GM23338 (cell line): Measurements from ENCODE around the gene TTLL5. TPM values are rescaled to one million over a fixed set of nuclear protein-coding genes. Genes with fewer than 3 reads are reported as not detected.

Source experiments
- ATAC-seq: fragments of 200-7000 bp; cut with Tn5 transposase; 3 replicates; pipeline ENCODE4 v1.9.1; 2020
- DNase-seq: peaks from one replicate; pipeline ENCODE4 v3.0.0-alpha.2; 2015; ENCODE audit warnings: low spot score
- H2AFZ ChIP-seq: fragments of 200-600 bp; sonication (generic); 2 replicates; pipeline ENCODE4 v1.8.0; 2016; ENCODE audit warnings: antibody characterized with exemption, mild to moderate bottlenecking, moderate library complexity
- H3F3A ChIP-seq: fragments of 200-600 bp; sonication (generic); replicated peaks from 2 replicates; pipeline ENCODE4 v1.8.0; 2017; ENCODE audit warnings: antibody characterized with exemption, mixed run types, low read depth
- H3K27ac ChIP-seq: fragments of 200-600 bp; sonication (generic); 2 replicates; pipeline ENCODE4 v1.6.1; 2016; ENCODE audit warnings: low read depth
- H3K27me3 ChIP-seq: fragments of 200-600 bp; sonication (generic); 2 replicates; pipeline ENCODE4 v1.8.0; 2016; ENCODE audit warnings: mild to moderate bottlenecking, mixed run types, moderate library complexity; ENCODE audit not compliant: insufficient read depth
- H3K36me3 ChIP-seq: fragments of 200-600 bp; sonication (generic); 2 replicates; pipeline ENCODE4 v1.8.0; 2016; ENCODE audit warnings: mild to moderate bottlenecking; ENCODE audit not compliant: insufficient read depth
- H3K4me1 ChIP-seq: fragments of 200-600 bp; sonication (generic); 2 replicates; pipeline ENCODE4 v1.8.0; 2016; ENCODE audit warnings: mild to moderate bottlenecking, moderate library complexity; ENCODE audit not compliant: insufficient read depth
- H3K4me2 ChIP-seq: fragments of 200-600 bp; sonication (generic); 2 replicates; pipeline ENCODE4 v1.7.1; 2017; ENCODE audit warnings: mixed run types
- H3K4me3 ChIP-seq: fragments of 200-600 bp; sonication (generic); 2 replicates; pipeline ENCODE4 v1.6.1; 2016; ENCODE audit warnings: mixed run types
- H3K79me2 ChIP-seq: fragments of 200-600 bp; sonication (generic); replicated peaks from 2 replicates; pipeline ENCODE4 v1.8.0; 2017; ENCODE audit warnings: mild to moderate bottlenecking; ENCODE audit not compliant: insufficient read depth
- H3K9me2 ChIP-seq: fragments of 200-600 bp; sonication (generic); 2 replicates; pipeline ENCODE4 v1.8.0; 2017; ENCODE audit not compliant: insufficient read depth
- H4K20me1 ChIP-seq: fragments of 200-600 bp; sonication (generic); replicated peaks from 2 replicates; pipeline ENCODE4 v1.8.0; 2017; ENCODE audit warnings: mild to moderate bottlenecking; ENCODE audit not compliant: insufficient read depth
- H3K27ac Mint-ChIP-seq: 2 replicates; pipeline ENCODE4 v1.8.0; 2020; ENCODE audit warnings: inconsistent platforms, mild to moderate bottlenecking, moderate library complexity, mixed read lengths
- H3K27me3 Mint-ChIP-seq: 3 replicates; pipeline ENCODE4 v1.8.0; 2022; ENCODE audit warnings: low read depth, mild to moderate bottlenecking, moderate library complexity, mixed read lengths, inconsistent platforms; ENCODE audit not compliant: insufficient read depth, poor library complexity
- H3K36me3 Mint-ChIP-seq: 3 replicates; pipeline ENCODE4 v1.8.0; 2021; ENCODE audit warnings: low read depth, mild to moderate bottlenecking, inconsistent platforms, moderate library complexity, mixed read lengths
- H3K4me1 Mint-ChIP-seq: 3 replicates; pipeline ENCODE4 v1.8.0; 2020; ENCODE audit warnings: mild to moderate bottlenecking, inconsistent platforms, mixed read lengths
- H3K4me3 Mint-ChIP-seq: 3 replicates; pipeline ENCODE4 v1.8.0; 2021; ENCODE audit warnings: moderate library complexity, mild to moderate bottlenecking, inconsistent platforms, mixed read lengths
- H3K9me3 Mint-ChIP-seq: 3 replicates; pipeline ENCODE4 v1.8.0; 2020; ENCODE audit warnings: moderate library complexity, mild to moderate bottlenecking, inconsistent platforms, mixed read lengths
- CREB1 ChIP-seq: fragments of 250-450 bp; sonication (Bioruptor Pico); IDR thresholded peaks from 2 replicates; pipeline ENCODE4 v1.5.0; 2020; ENCODE audit warnings: low read depth, mild to moderate bottlenecking, moderate library complexity
- EZH2 ChIP-seq: fragments of 200-600 bp; sonication (generic); IDR thresholded peaks from one replicate; pipeline ENCODE4 v1.8.0; 2017; ENCODE audit warnings: antibody characterized with exemption, mild to moderate bottlenecking, low read depth; ENCODE audit not compliant: unreplicated experiment
- EZH2phosphoT487 ChIP-seq: fragments of 200-600 bp; sonication (generic); IDR thresholded peaks from one replicate; pipeline ENCODE4 v1.8.1; 2018; ENCODE audit warnings: antibody characterized with exemption; ENCODE audit not compliant: unreplicated experiment
- ZNF114 ChIP-seq: fragments of 250-450 bp; sonication (Bioruptor Pico); IDR thresholded peaks from 2 replicates; pipeline ENCODE4 v1.5.0; 2020; ENCODE audit warnings: mild to moderate bottlenecking, moderate library complexity
- ZNF331 ChIP-seq: fragments of 250-450 bp; sonication (Bioruptor Pico); IDR thresholded peaks from 2 replicates; pipeline ENCODE4 v1.5.0; 2020; ENCODE audit warnings: low read depth, mild to moderate bottlenecking, moderate library complexity
- polyA plus RNA-seq: library from polyadenylated mRNA; unstranded; fragments of >200 nt; fragmentation: Nextera tagmentation; extraction: Ambion mirVana; gene quantifications from 2 replicates; pipeline ENCODE4 v1.2.1, GENCODE V29; 2016
- total RNA-seq: library from RNA; depleted of rRNA; stranded (reverse); fragments of >200 nt; shearing (Covaris generic); gene quantifications from 2 replicates; pipeline ENCODE4 v1.2.3, GENCODE V29; 2014
- TF ChIP-seq, protein P1 (sequence below): IDR thresholded peaks from one replicate; pipeline ENCODE4 v1.6.1; 2018; ENCODE audit warnings: antibody characterized with exemption; ENCODE audit not compliant: unreplicated experiment

The TTLL5 gene
- total and polyA plus RNA-seq, 2 experiments from 2014 or later = 33.5 to 35.4 TPM

DNA sequence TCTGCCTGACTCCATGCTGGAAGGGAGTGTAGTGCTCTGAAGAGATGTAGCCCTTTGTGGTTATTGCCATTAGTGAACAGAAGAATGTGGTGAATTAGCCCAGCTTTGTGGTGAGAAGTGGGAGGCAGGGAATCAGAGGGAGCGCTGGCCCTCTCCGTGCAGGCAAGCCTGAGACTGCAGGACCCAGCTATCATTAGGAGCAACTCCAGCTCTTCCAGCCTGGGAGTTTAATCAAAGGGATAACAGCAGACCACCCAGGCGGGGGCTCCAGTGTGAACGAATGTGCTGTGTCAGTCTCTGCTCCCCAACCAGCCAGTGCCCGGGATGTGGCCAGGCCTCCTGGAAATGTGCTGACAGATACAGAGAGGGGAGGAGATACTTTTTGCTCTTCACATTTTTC lies 142.7 kb downstream of the TTLL5 start:
- no peaks in the 10 kb centered on the region for H4K20me1 ChIP-seq
- no peaks in the 10 kb centered on the region for H3K27me3 Mint-ChIP-seq
- no peaks in the 10 kb centered on the region for H3K79me2 ChIP-seq
- H2AFZ ChIP-seq = no peak overlapping the region
- DNase-seq (peak; percentile 38), ATAC-seq (peak; percentile 71)
- H3K9me3 Mint-ChIP-seq = no peaks in the 10 kb centered on the region
- H3K4me2 ChIP-seq = no peak overlapping the region
- no peaks in the 10 kb centered on the region for H3K27me3 ChIP-seq
- TF ChIP-seq, protein P1, sequence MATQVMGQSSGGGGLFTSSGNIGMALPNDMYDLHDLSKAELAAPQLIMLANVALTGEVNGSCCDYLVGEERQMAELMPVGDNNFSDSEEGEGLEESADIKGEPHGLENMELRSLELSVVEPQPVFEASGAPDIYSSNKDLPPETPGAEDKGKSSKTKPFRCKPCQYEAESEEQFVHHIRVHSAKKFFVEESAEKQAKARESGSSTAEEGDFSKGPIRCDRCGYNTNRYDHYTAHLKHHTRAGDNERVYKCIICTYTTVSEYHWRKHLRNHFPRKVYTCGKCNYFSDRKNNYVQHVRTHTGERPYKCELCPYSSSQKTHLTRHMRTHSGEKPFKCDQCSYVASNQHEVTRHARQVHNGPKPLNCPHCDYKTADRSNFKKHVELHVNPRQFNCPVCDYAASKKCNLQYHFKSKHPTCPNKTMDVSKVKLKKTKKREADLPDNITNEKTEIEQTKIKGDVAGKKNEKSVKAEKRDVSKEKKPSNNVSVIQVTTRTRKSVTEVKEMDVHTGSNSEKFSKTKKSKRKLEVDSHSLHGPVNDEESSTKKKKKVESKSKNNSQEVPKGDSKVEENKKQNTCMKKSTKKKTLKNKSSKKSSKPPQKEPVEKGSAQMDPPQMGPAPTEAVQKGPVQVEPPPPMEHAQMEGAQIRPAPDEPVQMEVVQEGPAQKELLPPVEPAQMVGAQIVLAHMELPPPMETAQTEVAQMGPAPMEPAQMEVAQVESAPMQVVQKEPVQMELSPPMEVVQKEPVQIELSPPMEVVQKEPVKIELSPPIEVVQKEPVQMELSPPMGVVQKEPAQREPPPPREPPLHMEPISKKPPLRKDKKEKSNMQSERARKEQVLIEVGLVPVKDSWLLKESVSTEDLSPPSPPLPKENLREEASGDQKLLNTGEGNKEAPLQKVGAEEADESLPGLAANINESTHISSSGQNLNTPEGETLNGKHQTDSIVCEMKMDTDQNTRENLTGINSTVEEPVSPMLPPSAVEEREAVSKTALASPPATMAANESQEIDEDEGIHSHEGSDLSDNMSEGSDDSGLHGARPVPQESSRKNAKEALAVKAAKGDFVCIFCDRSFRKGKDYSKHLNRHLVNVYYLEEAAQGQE = no peak
- no peak for TF ChIP-seq ZNF331 (CRISPR knock-in tag)
- H3K4me1 ChIP-seq = peaks cover 8% of the 10 kb centered on the region; the same call in 1 of the 2 replicates
- no peak overlapping the region for H3K27ac Mint-ChIP-seq
- H3K36me3 Mint-ChIP-seq = peaks cover 10% of the 10 kb centered on the region; the same call in 2 of the 3 replicates
- peaks cover 19% of the 10 kb centered on the region for H3K4me1 Mint-ChIP-seq
- no peak overlapping the region for H3K4me3 Mint-ChIP-seq
- no peaks in the 10 kb centered on the region for H3K9me2 ChIP-seq
- no peak overlapping the region for H3K27ac ChIP-seq
- no peak overlapping the region for H3K4me3 ChIP-seq
- no peaks in the 10 kb centered on the region for H3K36me3 ChIP-seq
- H3F3A ChIP-seq = no peaks in the 10 kb centered on the region

DNA sequence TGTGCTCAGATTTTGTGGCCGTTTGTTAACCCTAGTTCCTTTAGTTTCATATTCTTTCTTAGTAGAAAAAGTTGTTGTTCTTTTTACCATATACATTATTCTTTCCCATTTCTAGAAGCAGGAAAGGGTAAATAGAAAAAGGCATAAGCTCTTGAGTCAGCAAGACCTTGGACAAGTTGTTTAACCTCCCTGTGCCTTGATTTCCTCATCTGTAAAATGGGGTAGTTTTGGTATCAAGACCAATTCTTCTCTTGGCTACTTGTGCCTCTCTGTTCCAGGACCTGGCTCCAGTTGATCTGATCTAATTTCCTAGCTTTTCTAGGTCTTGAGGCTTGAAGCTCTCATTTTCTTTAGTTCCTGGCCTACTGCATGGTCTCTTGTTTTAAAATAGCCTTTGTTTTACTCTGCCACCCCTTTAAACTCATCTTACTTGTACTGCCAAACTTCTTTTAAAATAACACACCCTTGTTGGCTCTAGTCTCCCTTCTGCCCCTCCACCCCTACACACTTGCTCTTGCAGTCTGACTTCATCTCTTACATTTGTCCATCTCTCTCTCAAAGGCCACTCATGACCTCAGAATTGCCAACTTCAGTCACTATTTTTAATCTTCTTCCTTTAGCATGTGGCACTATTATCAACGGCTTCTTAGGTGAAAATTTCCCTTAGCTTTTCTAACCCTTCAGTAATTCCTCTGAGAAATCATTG lies 143.7 kb downstream of the TTLL5 start:
- Histone ChIP-seq H3K36me3 (no peaks in the 10 kb centered on the region), H3K4me2 (no peak overlapping the region), H3K9me2 (no peaks in the 10 kb centered on the region), H3K4me3 (no peak overlapping the region), H2AFZ (no peak overlapping the region), H3K27me3 (no peaks in the 10 kb centered on the region), H4K20me1 (no peaks in the 10 kb centered on the region), H3K27ac (no peak overlapping the region), H3K4me1 (no peaks in the 10 kb centered on the region), H3F3A (no peaks in the 10 kb centered on the region), H3K79me2 (no peaks in the 10 kb centered on the region)
- Mint-ChIP-seq H3K4me1 (peaks cover 11% of the 10 kb centered on the region; the same call in 2 of the 3 replicates), H3K4me3 (no peak overlapping the region), H3K27me3 (no peaks in the 10 kb centered on the region), H3K27ac (no peak overlapping the region), H3K9me3 (no peaks in the 10 kb centered on the region), H3K36me3 (peaks cover 7% of the 10 kb centered on the region; the same call in 1 of the 3 replicates)
- no peak for ATAC-seq
- DNase-seq = no peak
- no peak for TF ChIP-seq EZH2

DNA sequence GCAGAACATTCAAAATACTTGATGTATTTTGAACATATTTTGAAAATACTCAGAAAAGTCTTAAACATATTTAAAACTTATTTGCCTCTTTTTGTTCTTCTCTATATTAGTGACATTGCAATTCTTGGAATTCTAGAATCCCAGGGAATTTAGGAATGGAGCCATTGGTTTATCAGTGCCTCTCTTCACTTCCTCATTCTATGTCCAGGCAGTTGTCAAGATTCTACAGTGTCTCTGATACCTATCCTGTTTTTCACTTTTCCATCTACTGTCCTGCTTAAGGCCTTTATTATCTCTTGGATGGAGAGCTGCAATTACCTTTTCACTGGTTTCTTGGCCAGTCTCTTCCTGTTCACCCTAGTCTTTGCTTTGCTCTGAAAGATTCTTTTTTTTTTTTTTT lies 144.6 kb downstream of the TTLL5 start:
- Histone ChIP-seq H3K36me3 (no peaks in the 10 kb centered on the region), H3F3A (no peaks in the 10 kb centered on the region), H3K4me1 (peaks cover 3% of the 10 kb centered on the region; the same call in 1 of the 2 replicates), H3K27ac (no peak overlapping the region), H3K9me2 (no peaks in the 10 kb centered on the region), H3K79me2 (no peaks in the 10 kb centered on the region), H3K27me3 (no peaks in the 10 kb centered on the region), H3K4me2 (no peak overlapping the region), H4K20me1 (no peaks in the 10 kb centered on the region), H2AFZ (no peak overlapping the region), H3K4me3 (no peak overlapping the region)
- Mint-ChIP-seq H3K27ac (no peak overlapping the region), H3K4me3 (no peak overlapping the region), H3K9me3 (no peaks in the 10 kb centered on the region), H3K4me1 (peaks cover 11% of the 10 kb centered on the region), H3K27me3 (no peaks in the 10 kb centered on the region), H3K36me3 (peaks cover 4% of the 10 kb centered on the region; the same call in 1 of the 3 replicates)
- ATAC-seq (no peak), DNase-seq (no peak)
- no peak for TF ChIP-seq ZNF114 (CRISPR knock-in tag)
- no peak for TF ChIP-seq CREB1 (CRISPR knock-in tag)
- TF ChIP-seq EZH2phosphoT487 = no peak
